ENCODE results near the gene COX10.
"Not testable (repeated sequence)": the region's sequence is repeated elsewhere in the genome, so short reads cannot be mapped to it uniquely, and the experiment has no call there.

Gene COX10

DNA sequence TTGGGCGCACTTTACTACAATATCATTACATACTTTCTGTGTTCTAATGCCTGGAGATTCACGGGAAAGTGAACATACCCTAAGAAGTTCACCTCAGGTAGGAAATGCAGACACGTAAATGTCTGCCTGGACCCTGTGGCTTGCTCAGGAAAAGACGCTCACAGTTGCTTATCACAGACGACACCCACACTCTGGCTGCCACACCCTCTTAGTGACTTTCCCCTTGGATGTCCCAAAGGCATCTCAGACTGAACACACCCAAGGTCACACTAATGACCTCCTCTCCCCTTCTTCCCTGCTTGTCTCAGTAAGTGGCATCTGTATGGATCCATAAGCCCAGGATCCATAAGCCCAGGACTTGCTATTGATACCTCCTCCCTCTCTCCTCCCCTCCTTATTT, 134.8 kb downstream of the COX10 start:
- DNase-seq (ENCODE audit: low read depth in 3 of 3, low spot score in 1 of 3): no peak

DNA sequence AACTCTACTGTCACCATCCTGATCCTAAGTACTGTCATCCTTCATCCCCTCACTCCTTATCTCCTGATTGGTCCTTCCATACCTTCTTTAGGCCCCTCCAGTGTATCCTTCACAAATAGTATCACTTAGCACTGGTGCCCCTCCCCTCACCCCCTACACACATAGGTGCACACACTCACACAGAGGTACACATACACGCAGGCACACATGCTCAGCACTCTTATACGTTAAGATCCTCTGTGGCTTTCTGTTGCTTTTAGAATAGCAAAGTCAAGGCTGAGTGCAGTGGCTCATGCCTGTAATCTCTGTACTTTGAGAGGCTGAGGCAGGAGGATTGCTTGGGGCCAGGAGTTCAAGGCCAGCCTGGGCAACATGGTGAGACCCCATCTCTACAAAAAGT, 135.2 kb downstream of the COX10 start:
- DNase-seq (ENCODE audit: low read depth in 3 of 3, low spot score in 1 of 3): no peak

DNA sequence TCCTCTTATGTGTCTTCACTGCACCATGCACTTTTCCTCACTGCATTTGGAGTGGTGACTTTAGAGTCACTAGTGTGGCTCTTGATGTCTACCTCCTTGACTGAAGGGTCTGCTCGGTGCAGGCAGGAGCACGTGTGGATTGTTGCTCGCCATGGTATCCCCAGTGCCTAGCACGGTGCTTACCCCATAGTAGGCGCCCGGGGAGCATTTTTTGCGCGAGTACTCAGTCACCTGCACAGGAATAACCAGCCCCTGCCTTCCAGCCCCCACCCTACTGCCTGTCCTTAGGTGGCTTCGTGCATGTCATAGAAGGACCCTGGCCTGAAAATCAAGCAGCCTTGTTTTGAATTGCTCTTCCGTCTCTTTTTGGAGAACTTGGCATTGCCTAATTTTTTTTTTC, 136.1 kb downstream of the COX10 start:
- DNase-seq (ENCODE audit: low read depth in 3 of 3, low spot score in 1 of 3): no peak

DNA sequence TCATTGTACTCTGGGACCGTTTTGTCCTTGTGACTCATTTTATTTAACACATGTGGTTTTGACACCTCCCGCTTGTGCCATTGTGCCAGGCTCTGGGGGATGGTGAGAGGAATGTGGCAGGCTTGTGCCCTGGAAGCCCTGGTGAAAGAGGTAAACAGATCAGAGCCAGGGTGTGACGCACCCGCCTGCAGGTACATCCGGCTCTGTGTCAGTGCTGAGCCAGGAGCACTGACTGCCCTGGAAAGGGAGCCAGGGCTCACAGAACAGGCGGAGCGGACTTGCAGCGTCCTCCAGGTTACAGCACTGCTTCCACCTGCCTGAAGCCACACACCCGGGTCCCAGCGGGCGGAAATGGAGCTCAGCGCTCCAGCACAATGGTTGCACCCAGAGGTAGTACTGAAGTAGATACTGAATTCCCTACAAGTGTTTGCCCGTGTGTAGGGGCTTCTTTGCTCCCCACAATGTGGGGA, 136.7 kb downstream of the COX10 start:
- peak; percentile 24 to 66 (median 26) for DNase-seq (ENCODE audit: low read depth in 3 of 3, low spot score in 1 of 3)

DNA sequence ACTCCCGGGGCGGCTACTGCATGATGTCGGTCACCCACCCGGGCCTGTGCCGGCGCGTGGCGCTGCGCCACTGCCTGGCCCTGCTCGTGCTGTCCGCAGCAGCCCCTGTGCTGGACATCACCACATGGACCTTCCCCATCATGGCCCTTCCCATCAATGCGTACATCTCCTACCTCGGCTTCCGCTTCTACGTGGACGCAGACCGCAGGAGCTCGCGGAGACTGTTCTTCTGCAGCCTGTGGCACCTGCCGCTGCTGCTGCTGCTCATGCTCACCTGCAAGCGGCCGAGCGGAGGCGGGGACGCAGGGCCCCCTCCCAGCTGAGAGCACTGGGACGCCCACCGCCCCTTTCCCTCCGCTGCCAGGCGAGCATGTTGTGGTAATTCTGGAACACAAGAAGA, 137.6 kb downstream of the COX10 start:
- DNase-seq (ENCODE audit: low read depth in 3 of 3, low spot score in 1 of 3): no peak

DNA sequence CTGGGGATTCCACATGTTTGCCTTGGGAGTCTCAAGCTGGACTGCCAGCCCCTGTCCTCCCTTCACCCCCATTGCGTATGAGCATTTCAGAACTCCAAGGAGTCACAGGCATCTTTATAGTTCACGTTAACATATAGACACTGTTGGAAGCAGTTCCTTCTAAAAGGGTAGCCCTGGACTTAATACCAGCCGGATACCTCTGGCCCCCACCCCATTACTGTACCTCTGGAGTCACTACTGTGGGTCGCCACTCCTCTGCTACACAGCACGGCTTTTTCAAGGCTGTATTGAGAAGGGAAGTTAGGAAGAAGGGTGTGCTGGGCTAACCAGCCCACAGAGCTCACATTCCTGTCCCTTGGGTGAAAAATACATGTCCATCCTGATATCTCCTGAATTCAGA, 138.5 kb downstream of the COX10 start:
- DNase-seq (ENCODE audit: low read depth in 3 of 3, low spot score in 1 of 3): no peak

DNA sequence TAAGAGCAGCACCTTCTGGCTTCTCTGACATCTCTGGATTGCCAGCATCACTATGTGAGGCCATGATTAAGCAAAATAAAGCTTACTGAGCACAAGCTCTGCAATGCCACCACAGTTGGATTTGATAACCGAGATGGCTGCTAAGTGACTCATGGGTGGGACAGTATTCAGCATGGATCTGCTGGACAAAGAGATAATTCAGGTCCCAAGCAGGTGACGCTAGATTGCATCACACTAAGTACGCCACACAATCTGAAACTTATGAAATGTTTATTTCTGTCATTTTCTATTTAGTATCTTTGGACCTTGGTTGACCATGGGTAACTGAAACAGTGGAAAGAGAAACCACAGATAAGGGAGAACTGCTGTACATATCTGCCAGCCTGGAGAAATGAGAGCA, 139.9 kb downstream of the COX10 start:
- DNase-seq (ENCODE audit: low read depth in 3 of 3, low spot score in 1 of 3): no peak

DNA sequence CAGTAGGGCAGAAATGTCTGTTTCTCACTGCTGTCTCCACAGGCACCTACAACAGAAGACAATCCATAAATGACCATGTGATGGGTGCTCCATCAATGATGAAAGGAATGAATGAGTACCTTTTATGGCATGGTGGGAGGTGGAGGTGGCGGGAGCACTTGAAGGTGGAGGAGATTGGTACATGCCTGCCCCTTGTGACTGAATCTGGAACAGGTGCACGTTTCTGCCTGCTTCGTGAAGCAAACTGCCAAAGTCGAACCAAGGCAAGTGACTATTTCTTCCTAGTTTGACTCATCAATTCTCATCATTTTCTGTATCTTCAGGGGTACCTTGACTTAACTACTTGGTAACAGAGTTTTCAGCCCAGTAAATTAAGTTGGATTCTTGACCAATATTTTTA, 141.9 kb downstream of the COX10 start:
- no peak for DNase-seq (ENCODE audit: low read depth in 3 of 3, low spot score in 1 of 3)

DNA sequence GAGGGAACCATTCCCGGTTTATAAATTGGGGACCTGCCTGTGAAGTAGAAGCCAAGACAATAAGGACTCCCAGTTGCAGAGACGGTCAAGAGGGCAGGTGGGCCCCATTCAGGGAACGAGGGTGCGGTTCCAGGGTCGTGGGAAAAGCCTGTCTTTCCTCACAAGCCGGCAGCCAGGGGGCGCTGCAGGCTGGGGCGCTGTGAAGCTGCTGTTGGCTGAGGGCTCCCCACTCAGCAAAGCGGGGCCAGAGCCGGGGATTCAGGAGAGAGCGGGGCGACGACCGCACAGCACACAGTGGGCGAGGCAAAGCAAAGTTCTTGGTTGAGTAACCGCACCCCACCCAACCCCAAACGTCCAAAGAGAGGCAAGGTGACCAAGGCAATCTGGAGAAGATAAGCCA, 142.5 kb downstream of the COX10 start:
- peak in 1 of 3 donors; percentile 32 for DNase-seq (ENCODE audit: low read depth in 3 of 3, low spot score in 1 of 3)

DNA sequence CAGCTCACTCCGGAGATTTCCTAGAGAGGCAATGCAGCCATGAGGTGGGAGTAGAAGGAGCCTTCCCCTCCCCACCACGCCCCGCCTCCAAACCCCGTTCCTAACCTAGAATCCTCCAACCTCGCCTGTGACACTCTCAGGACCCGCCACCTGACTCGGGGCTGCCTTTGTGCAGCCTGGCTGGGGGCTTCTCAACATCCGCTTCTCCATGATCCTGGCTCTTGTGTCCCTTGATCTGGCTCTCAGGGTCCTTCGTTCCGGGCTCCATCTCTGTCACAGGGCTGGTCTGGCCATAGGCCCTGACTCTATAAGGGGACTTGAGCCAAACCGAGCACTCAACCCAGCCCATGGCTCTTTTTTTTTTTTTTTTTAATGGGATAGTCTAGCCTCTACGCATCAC, 143.1 kb downstream of the COX10 start:
- DNase-seq (ENCODE audit: low read depth in 3 of 3, low spot score in 1 of 3): no peak

DNA sequence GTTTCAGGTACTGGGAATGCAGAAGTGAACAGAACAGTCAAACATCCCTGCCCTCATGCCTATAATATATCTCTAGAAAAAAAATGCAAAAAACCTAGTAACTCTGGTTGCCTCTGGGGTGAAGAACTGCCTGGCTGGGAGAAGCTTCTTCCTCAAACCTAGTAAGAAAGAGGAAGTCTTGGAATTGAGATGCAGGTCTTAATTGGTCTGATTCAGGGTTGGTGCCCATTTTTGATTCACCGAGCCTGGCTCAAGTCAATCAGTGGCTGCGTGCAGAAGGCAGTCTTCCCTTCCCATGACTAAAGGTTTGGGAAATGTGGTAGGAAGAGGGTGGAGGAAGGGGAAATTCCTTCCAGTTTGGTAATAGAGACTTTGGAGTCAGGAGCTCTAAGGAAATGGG, 145.0 kb downstream of the COX10 start:
- no peak for DNase-seq (ENCODE audit: low read depth in 3 of 3, low spot score in 1 of 3)

DNA sequence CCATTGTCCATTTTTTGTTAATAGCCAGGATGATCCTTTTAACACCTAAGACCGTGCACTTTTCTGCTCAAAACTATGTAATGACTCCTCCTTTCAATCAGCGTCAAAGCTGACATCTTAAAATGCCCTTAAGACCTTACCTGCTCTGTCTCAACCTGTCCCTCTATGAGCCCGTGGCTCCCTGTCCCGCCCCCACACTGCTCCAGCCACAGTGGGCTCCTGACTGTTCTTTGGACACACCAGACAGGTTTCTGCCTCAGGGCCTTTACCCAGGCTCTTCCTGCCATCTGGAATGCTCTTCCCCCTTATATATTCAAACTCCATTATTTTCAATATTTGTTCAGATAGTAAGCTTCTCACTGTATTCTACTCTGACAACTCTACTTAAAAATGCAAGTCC, 153.3 kb downstream of the COX10 start:
- DNase-seq (ENCODE audit: low read depth in 3 of 3, low spot score in 1 of 3): no peak

DNA sequence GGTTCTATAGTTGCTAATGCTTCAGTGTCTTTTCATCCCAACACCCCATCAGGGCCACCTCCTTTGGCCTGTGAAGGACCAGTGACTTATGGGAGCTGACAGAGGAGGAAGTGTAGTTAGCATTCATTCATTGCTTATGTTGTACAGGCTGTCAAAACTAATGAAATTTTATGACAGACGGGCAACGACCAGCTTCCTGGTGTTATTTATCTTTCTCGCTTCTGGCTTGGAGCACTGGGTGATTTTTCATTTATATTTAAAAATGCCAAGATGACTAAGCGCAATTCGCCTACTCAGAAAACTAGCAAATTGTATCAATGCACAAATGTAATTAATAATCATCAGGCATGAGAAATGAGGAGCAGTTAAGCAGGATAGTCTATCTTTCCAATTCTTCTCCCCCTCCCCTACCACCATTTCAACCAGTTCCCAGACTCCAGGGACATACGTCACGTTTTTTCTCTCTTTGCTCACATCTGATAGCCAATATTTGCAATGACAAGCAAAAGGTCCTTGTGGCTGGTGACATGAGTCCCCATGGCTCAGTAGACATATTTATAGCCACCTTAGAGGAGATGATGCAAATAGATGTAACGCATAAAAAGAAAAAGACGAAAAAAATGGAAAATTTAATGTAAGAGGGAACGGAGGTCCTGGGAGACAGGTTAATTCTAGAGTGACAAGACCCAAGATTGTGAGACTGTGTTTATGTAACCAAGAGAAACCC, 156.1 kb downstream of the COX10 start:
- no peak for DNase-seq (ENCODE audit: low read depth in 3 of 3, low spot score in 1 of 3)

DNA sequence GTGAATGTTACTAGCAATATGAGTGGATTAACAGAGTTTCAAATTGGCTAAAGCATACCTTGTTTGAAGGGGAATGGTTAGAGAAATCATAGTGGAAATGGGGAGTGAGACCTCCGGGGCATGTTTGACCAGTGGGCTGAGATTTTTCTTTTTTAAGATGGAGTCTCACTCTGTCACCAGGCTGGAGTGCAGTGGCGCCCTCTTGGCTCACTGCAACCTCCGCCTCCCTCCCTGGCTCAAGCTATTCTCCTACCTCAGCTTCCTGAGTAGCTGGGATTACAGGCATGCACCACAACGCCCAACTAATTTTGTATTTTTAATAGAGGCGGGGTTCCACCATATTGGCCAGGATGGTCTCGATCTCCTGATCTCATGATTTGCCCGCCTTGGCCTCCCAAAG, 157.7 kb downstream of the COX10 start:
- DNase-seq (ENCODE audit: low read depth in 3 of 3, low spot score in 1 of 3): no peak

DNA sequence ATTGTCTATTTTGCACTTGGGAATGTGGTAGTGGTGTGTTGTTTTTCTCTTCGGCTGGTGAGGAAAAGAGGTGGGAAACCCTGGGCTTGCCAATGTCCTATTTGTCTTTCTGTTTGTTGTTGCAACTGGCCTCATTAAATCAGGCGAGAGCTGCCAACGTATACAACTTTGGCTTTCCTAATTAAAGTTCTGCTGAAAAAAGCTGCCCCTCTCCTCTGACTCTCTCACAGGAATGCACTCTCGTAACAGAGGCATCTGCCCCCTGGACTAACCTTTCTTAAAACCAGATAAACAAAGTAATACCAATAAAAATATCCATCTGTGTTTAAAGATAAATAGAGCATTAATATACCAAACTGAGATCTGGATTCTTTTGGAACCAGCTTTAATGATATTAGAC, 159.6 kb downstream of the COX10 start:
- DNase-seq (ENCODE audit: low read depth in 3 of 3, low spot score in 1 of 3): no peak

DNA sequence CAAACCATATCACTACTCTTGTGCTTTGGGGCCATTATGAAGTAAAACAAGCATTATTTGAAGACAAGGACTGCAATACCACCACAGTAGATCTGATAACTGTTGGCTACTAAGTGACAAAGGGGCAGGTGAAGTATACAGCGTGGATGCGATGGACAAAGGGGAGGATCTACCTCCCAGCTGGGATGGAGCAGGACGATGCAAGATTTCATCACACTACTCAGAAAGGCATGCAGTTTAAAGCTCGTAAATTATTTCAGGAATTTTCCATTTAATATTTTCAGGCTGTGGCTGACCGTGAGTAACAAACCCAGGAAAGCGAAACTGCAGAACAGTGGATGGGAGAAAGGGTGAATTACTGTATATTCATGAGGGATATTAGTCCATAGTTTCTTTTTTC, 161.9 kb downstream of the COX10 start:
- not testable (repeated sequence) for DNase-seq (ENCODE audit: low read depth in 3 of 3, low spot score in 1 of 3)

DNA sequence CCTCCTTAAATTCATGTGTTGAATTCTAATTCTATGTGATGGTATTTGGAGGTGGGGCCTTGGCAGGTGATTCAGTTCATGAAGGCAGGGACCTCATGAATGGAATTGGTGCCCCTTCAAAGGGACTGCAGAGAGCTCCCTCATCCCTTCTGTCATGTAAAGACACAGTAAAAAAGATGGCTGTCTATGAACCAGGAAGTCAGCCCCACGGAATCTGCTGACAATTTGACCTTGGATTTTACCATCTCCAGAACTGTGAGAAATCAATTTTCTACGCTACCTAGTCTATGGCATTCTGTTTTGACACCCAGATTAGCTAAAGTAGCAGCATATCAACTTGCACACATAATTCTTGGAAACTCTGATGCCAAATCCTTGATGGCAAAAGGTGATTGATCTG, 165.7 kb downstream of the COX10 start:
- not testable (repeated sequence) for DNase-seq (ENCODE audit: low read depth in 3 of 3, low spot score in 1 of 3)

DNA sequence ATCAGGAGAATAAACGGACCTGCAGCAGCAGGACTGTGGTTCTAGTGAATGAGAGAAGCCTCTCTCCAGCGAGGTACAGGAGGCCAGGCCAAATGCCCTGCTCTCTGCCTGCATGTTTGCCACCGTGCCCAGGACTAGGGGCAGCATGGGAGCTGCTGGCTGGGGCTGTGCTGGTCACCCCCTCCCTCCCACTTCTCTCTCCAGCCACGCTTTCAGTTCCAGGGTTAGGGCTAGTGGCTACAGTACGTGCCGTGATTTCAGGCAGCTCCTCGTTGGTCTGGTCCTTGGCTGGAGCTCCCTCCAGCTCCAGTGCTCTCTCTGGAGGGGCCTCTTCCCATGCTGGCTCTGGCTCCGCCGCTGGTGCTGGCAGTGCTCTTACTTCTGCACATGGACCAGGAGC, 166.7 kb downstream of the COX10 start:
- not testable (repeated sequence) for DNase-seq (ENCODE audit: low read depth in 3 of 3, low spot score in 1 of 3)

DNA sequence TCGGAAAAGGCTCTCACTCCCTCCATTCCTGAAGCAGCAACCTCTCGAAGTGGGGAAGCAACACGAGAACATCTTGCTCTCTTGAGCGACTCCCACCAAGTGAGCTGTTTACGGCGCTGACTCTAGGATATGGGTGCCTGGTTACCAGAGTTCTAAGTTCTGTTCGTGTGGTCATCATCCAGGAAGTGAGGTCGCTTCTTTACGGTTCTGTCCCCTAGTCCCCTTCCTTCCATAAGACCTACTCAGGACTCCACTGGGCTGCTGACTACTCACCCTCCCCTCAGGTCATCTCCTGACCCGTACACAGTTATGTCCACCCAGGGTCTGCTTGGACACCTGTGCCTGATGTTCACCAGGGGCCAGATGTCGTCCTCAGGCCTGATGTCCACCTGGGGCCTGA, 167.5 kb downstream of the COX10 start, which contains the start of gene CDRT15:
TSS of gene CDRT15 (minus strand) at position 101 of the 400 bp plus-strand sequence. CDS start at position 72, 29 bp downstream.
- DNase-seq (ENCODE audit: low read depth in 3 of 3, low spot score in 1 of 3): not testable (repeated sequence)

DNA sequence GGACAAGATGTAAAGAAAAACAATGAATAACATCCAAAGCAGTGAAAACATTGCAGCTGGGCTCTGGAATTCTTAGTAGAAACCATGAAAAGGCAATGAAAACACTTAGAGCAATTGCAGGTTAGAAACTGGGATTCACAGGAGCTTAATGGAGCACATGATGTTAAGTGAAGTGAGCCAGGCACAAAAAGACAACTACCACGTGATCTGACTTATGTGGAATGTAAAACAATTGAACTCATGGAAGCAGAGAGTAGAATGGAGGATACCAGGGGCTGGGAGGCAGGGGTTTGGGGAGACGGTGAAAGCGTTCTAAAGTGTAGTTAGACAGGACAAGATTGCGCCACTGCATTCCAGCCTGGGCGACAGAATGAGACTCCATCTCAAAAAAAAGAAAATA, 170.0 kb downstream of the COX10 start:
- DNase-seq (ENCODE audit: low read depth in 3 of 3, low spot score in 1 of 3): not testable (repeated sequence)

DNA sequence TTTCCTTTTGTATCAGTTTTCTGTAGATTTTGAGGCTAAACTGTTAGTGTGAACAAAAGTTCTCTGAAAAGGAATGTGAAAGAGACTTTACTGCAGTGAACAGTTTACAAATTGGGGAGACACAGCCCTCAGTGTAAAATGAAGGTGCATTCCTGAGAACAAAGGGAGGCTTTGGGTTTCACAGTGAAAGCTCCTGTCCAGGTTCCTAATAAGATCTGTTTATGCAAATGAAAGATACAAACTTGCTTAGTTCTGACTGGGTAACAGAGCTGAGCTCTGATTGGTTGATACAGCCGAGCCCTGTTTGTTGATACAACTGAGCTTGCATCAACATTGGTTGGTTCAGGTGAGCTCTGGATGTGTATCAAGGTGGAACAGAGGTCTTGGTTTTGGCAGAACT, 175.7 kb downstream of the COX10 start:
- no peak for DNase-seq (ENCODE audit: low read depth in 3 of 3, low spot score in 1 of 3)

DNA sequence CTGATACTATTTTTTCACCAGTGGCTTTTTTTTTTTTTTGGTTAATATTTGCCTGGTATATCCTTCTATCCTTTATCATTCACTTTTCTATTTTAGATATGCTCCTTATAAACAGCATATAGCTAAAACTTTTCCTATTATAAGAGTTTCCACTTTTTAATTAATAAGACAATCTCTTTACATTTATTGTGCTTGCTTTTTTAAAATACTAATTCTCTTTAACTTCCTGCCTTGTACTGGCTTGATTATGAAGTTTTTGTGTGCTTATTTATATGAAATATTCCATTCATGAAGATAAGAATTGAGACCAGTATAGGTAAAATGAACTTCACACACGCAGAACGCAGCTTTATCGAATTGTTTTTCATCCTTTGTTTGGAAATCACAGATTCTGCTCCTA, 176.3 kb downstream of the COX10 start:
- DNase-seq (ENCODE audit: low read depth in 3 of 3, low spot score in 1 of 3): no peak

All from stimulated activated CD4-positive, alpha-beta T cell treated with anti-CD3 and anti-CD28 coated beads, TNF-alpha, amount 100 ng/mL, for 1 hour (primary cell).